Measurements from ENCODE around the gene FCHSD2.
"Not testable (repeated sequence)": the region's sequence is repeated elsewhere in the genome, so short reads cannot be mapped to it uniquely, and the experiment has no call there.

FCHSD2 gene

GRCh38 chr11:72798361-72798760 lies 343.8 kb downstream of the FCHSD2 start:
- DNase-seq (ENCODE audit: low read depth, low spot score) = no peak

GRCh38 chr11:72793425-72794367 lies 348.4 kb downstream of the FCHSD2 start, which contains the start of gene STARD10:
TSS of gene STARD10 (minus strand) at chr11:72794047. CDS start at chr11:72781181, 12,866 bp downstream.
- DNase-seq (ENCODE audit: low read depth, low spot score) = peak; percentile 87

- no peak for DNase-seq (ENCODE audit: low read depth, low spot score)
Measured at GRCh38 chr11:72793076-72793424, 349.1 kb downstream of the FCHSD2 start.

GRCh38 chr11:72792437-72793021 lies 349.6 kb downstream of the FCHSD2 start:
- DNase-seq (ENCODE audit: low read depth, low spot score) = no peak

- not testable (repeated sequence) for DNase-seq (ENCODE audit: low read depth, low spot score)
Measured at GRCh38 chr11:72791228-72791627, 350.9 kb downstream of the FCHSD2 start.

GRCh38 chr11:72789493-72790131 lies 352.5 kb downstream of the FCHSD2 start:
- DNase-seq (ENCODE audit: low read depth, low spot score) = no peak

GRCh38 chr11:72788241-72788640 lies 353.9 kb downstream of the FCHSD2 start:
- DNase-seq (ENCODE audit: low read depth, low spot score) = no peak

GRCh38 chr11:72787216-72788104 lies 354.7 kb downstream of the FCHSD2 start:
- DNase-seq (ENCODE audit: low read depth, low spot score) = no peak
